A549 (cell line): Measurements from ENCODE around the gene ABCC9. TPM values are rescaled to one million over a fixed set of nuclear protein-coding genes. Genes with fewer than 3 reads are reported as not detected.
A peak's percentile ranks its signal among the peaks of the same experiment; 100 is the strongest.

Source experiments
- ATAC-seq, 2 experiments: fragments of 200-7000 bp in 1 of 2; fragments of >200 bp in 1 of 2; cut with Nextera tagmentation in 1 of 2; cut with Tn5 transposase in 1 of 2; 3 replicates each; pipeline versions ENCODE4 v1.8.0 to v1.9.1; 2018 to 2020; ENCODE audit warnings: mild to moderate bottlenecking in 1 of 2, moderate library complexity in 1 of 2
- CTCF ChIA-PET: fragments of 300-600 bp; sonication (Branson Sonifier 250); formaldehyde crosslinking; extraction: SDS; loops from one replicate; lab custom pipeline; 2021; ENCODE audit warnings: antibody characterized with exemption, inconsistent platforms; lab: Yijun Ruan, JAX
- POLR2A ChIA-PET: fragments of 350-600 bp; formaldehyde crosslinking; extraction: SDS; loops from one replicate; lab custom pipeline; 2021; ENCODE audit warnings: antibody characterized with exemption, inconsistent platforms; lab: Yijun Ruan, JAX
- DNase-seq, 2 experiments: peaks; one replicate each; pipeline versions ENCODE4 v3.0.0 to v3.0.0-alpha.2; 2011 to 2016; ENCODE audit warnings: low read depth in 1 of 2, low spot score in 1 of 2
- FAIRE-seq: peaks from 2 replicates; lab custom pipeline; 2011; peaks lifted over from hg19 to GRCh38; lab: Jason Lieb, UNC
- H3K27ac ChIP-seq, 2 experiments: fragments of >200 bp; sonication (Bioruptor Twin); formaldehyde crosslinking; 3 replicates each; pipeline ENCODE4 v1.5.1; 2016 to 2017
- H3K4me1 ChIP-seq: fragments of >200 bp; sonication (Bioruptor Twin); formaldehyde crosslinking; 3 replicates; pipeline ENCODE4 v1.6.1; 2016
- H3K4me2 ChIP-seq: fragments of >200 bp; sonication (Bioruptor Twin); formaldehyde crosslinking; 3 replicates; pipeline ENCODE4 v1.6.1; 2016
- H3K4me3 ChIP-seq: fragments of >200 bp; sonication (Bioruptor Twin); formaldehyde crosslinking; 3 replicates; pipeline ENCODE4 v1.5.1; 2016
- H3K9me3 ChIP-seq: fragments of >200 bp; sonication (Bioruptor Twin); formaldehyde crosslinking; 3 replicates; pipeline ENCODE4 v1.6.1; 2016
- BCL3 ChIP-seq: fragments of >200 bp; sonication (Bioruptor Twin); formaldehyde crosslinking; IDR thresholded peaks from 3 replicates; pipeline ENCODE4 v1.6.1; 2016
- BHLHE40 ChIP-seq: IDR thresholded peaks from 2 replicates; pipeline ENCODE4 v1.6.1; 2012; ENCODE audit warnings: low read depth, low read length, inconsistent platforms
- CBX8 ChIP-seq: fragments of 200-600 bp; sonication (generic); IDR thresholded peaks from 2 replicates; pipeline ENCODE4 v1.6.1; 2016
- CEBPB ChIP-seq, 2 experiments: fragments of >200 bp in 1 of 2; sonication (Bioruptor Twin) in 1 of 2; formaldehyde crosslinking in 1 of 2; IDR thresholded peaks; 2 replicates each; pipeline ENCODE4 v1.6.1; 2012 to 2016
- EHF ChIP-seq: fragments of 250-450 bp; sonication (Bioruptor Pico); IDR thresholded peaks from 2 replicates; pipeline ENCODE4 v1.5.0; 2020; ENCODE audit warnings: mild to moderate bottlenecking
- EP300 ChIP-seq, 2 experiments: fragments of >200 bp; sonication (Bioruptor Twin); formaldehyde crosslinking; IDR thresholded peaks; 2 replicates in 1 of 2; 3 replicates in 1 of 2; pipeline ENCODE4 v1.6.1; 2016 to 2017
- ESRRA ChIP-seq: fragments of 150-350 bp; IDR thresholded peaks from 2 replicates; pipeline ENCODE4 v1.6.1; 2014; ENCODE audit warnings: mild to moderate bottlenecking, low read length, borderline replicate concordance
- HDAC2 ChIP-seq: fragments of 200-600 bp; sonication (generic); IDR thresholded peaks from 2 replicates; pipeline ENCODE4 v1.6.1; 2016
- HOXA7 ChIP-seq: fragments of 250-450 bp; sonication (Bioruptor Pico); IDR thresholded peaks from 2 replicates; pipeline ENCODE4 v1.5.0; 2020; ENCODE audit warnings: mild to moderate bottlenecking, moderate library complexity
- HOXB13 ChIP-seq: fragments of 250-450 bp; sonication (Bioruptor Pico); IDR thresholded peaks from 2 replicates; pipeline ENCODE4 v1.5.0; 2020; ENCODE audit warnings: low read depth, mild to moderate bottlenecking, moderate library complexity
- HOXB5 ChIP-seq: fragments of 250-450 bp; sonication (Bioruptor Pico); IDR thresholded peaks from 2 replicates; pipeline ENCODE4 v1.5.0; 2020; ENCODE audit warnings: mild to moderate bottlenecking, moderate library complexity
- JUN ChIP-seq, 2 experiments: fragments of >200 bp; sonication (Bioruptor Twin); formaldehyde crosslinking; IDR thresholded peaks; 2 replicates in 1 of 2; 3 replicates in 1 of 2; pipeline ENCODE4 v1.6.1; 2016 to 2017
- KDM5A ChIP-seq: fragments of 200-600 bp; sonication (generic); IDR thresholded peaks from 2 replicates; pipeline ENCODE4 v1.6.1; 2016; ENCODE audit warnings: antibody characterized with exemption, mild to moderate bottlenecking
- MAFK ChIP-seq: fragments of 450-650 bp; IDR thresholded peaks from 2 replicates; pipeline ENCODE4 v1.6.1; 2014; ENCODE audit not compliant: partially characterized antibody
- NFE2L2 ChIP-seq: fragments of 150-350 bp; conservative IDR thresholded peaks from 2 replicates; pipeline ENCODE4 v1.6.1; 2014; ENCODE audit warnings: low read length
- PHF8 ChIP-seq: fragments of 200-600 bp; sonication (generic); IDR thresholded peaks from 2 replicates; pipeline ENCODE4 v1.6.1; 2016; ENCODE audit warnings: low read depth, mild to moderate bottlenecking, antibody characterized with exemption, moderate library complexity, borderline replicate concordance
- POLR2A ChIP-seq: IDR thresholded peaks from 2 replicates; pipeline ENCODE4 v1.6.1; 2012; ENCODE audit warnings: mild to moderate bottlenecking, low read length
- RCOR1 ChIP-seq: fragments of 150-350 bp; IDR thresholded peaks from 2 replicates; pipeline ENCODE4 v1.6.1; 2014; ENCODE audit warnings: antibody characterized with exemption, low read length, low read depth
- RFX5 ChIP-seq: fragments of 450-650 bp; IDR thresholded peaks from 2 replicates; pipeline ENCODE4 v1.7.1; 2014; ENCODE audit warnings: antibody characterized with exemption, mild to moderate bottlenecking, moderate library complexity
- RNF2 ChIP-seq: fragments of 200-600 bp; sonication (generic); IDR thresholded peaks from 2 replicates; pipeline ENCODE4 v1.6.1; 2016; ENCODE audit warnings: low read depth, mild to moderate bottlenecking, antibody characterized with exemption, moderate library complexity, borderline replicate concordance
- SMC3 ChIP-seq: fragments of >200 bp; sonication (Bioruptor Twin); formaldehyde crosslinking; IDR thresholded peaks from 3 replicates; pipeline ENCODE4 v1.6.1; 2018; ENCODE audit warnings: inconsistent platforms
- SREBF2 ChIP-seq: fragments of 450-650 bp; IDR thresholded peaks from 2 replicates; pipeline ENCODE4 v1.6.1; 2014; ENCODE audit warnings: mild to moderate bottlenecking, moderate library complexity
- TFCP2L1 ChIP-seq: fragments of 250-450 bp; sonication (Bioruptor Pico); IDR thresholded peaks from 2 replicates; pipeline ENCODE4 v1.5.0; 2021; ENCODE audit warnings: mild to moderate bottlenecking
- USF2 ChIP-seq: fragments of 450-650 bp; IDR thresholded peaks from 2 replicates; pipeline ENCODE4 v1.6.1; 2014; ENCODE audit warnings: antibody characterized with exemption
- ZSCAN20 ChIP-seq: fragments of 250-450 bp; sonication (Bioruptor Pico); IDR thresholded peaks from 2 replicates; pipeline ENCODE4 v1.8.0; 2022; ENCODE audit warnings: mild to moderate bottlenecking, moderate library complexity
- WGBS: methylation state at CpG from one replicate; pipeline ENCODE4 v1.1.6; 2017; ENCODE audit errors: missing lambda C conversion rate; 5-methylcytosine and 5-hydroxymethylcytosine counted together
- polyA plus RNA-seq, 4 experiments: library from polyadenylated mRNA; depleted of rRNA in 3 of 4; stranded (reverse); fragments of >200 nt; fragmentation: RNase III in 1 of 4; extraction: RNeasy Plus Mini Kit Qiagen cat#74134 plus additional on column Dnase treatment in 1 of 4; gene quantifications; 2 replicates in 3 of 4; 3 replicates in 1 of 4; pipeline ENCODE4 v1.2.3, GENCODE V29; 2011 to 2017

The ABCC9 gene
- polyA plus RNA-seq, 2 of the 4 experiments (the other 2 are of a cell fraction): 0.01 TPM; not detected in 1

GRCh38 chr12:21831791-21832344, 109.4 kb downstream of the ABCC9 start (continued):
- no peak for TF ChIP-seq BCL3
- TF ChIP-seq MAFK: no peak
- no peak for TF ChIP-seq TFCP2L1 (CRISPR knock-in tag)
- TF ChIP-seq ZSCAN20: no peak
- TF ChIP-seq POLR2A: no peak
- no peak for TF ChIP-seq PHF8
- TF ChIP-seq RCOR1: no peak

- 0 out of 3 replicates have a peak overlapping the region, but pooled peaks have one; percentile 15 for H3K4me2 ChIP-seq
Measured at GRCh38 chr12:21828779-21829178, 112.4 kb downstream of the ABCC9 start.

GRCh38 chr12:21828136-21828775, 113.0 kb downstream of the ABCC9 start:
- ATAC-seq: no peak
- FAIRE-seq: peak; percentile 43
- Histone ChIP-seq H3K4me1 (no peaks in the 10 kb centered on the region), H3K4me3 (no peak overlapping the region), H3K27ac (no peak overlapping the region), H3K4me2 (0 out of 3 replicates have a peak overlapping the region, but pooled peaks have one; percentile 15), H3K9me3 (no peaks in the 10 kb centered on the region)
- POLR2A ChIA-PET: no interaction called here
- 61% methylated on average over 4 of the region's 4 CpGs for WGBS
- CTCF ChIA-PET: interaction anchor here (0.8 kb wide), 1 partner anchor 17 kb away, joined by 3 read pairs; no protein-coding TSS in a partner anchor
- TF ChIP-seq EHF (CRISPR knock-in tag): no peak
- TF ChIP-seq HOXA7 (CRISPR knock-in tag): no peak
- no peak for TF ChIP-seq EP300 (IDR thresholded peaks at IDR 0.05)
- TF ChIP-seq CBX8: no peak
- TF ChIP-seq TFCP2L1 (CRISPR knock-in tag): no peak
- TF ChIP-seq USF2: no peak
- TF ChIP-seq HOXB13: no peak
- no peak for TF ChIP-seq ESRRA
- TF ChIP-seq CEBPB (IDR thresholded peaks at IDR 0.05): no peak
- no peak for TF ChIP-seq RCOR1
- TF ChIP-seq HOXB5: no peak
- no peak for TF ChIP-seq RNF2
- no peak for TF ChIP-seq SMC3
- TF ChIP-seq KDM5A: no peak
- no peak for DNase-seq

More at GRCh38 chr12:21828779-21829178, 112.4 kb downstream of the ABCC9 start:
- Histone ChIP-seq H3K4me1 (no peaks in the 10 kb centered on the region), H3K4me3 (no peak overlapping the region), H3K9me3 (no peaks in the 10 kb centered on the region), H3K27ac (no peak overlapping the region)
- ChIA-PET POLR2A (no interaction called here), CTCF (interaction anchor here (0.8 kb wide), 1 partner anchor 16 kb away, joined by 3 read pairs; no protein-coding TSS in a partner anchor)
- FAIRE-seq (no peak), ATAC-seq (no peak), DNase-seq (no peak)
- TF ChIP-seq SREBF2 (no peak), RFX5 (no peak), CEBPB (IDR thresholded peaks at IDR 0.05) (no peak), HDAC2 (no peak), BHLHE40 (no peak), HOXA7 (CRISPR knock-in tag) (no peak), PHF8 (no peak), NFE2L2 (no peak), JUN (IDR thresholded peaks at IDR 0.05) (no peak)
- 18% methylated on average over 8 of the region's 8 CpGs for WGBS
